NCI-H1694 treated with DMSO at 0.1 percent for 48 hours (cell line): Measurements from ENCODE around the gene GART.
"Not testable (repeated sequence)": the region's sequence is repeated elsewhere in the genome, so short reads cannot be mapped to it uniquely, and the experiment has no call there.

ENCODE experiments used
- DNase-seq: peaks from one replicate; lab custom pipeline; 2025; lab: John Stamatoyannopoulos, UW

The GART gene

DNA sequence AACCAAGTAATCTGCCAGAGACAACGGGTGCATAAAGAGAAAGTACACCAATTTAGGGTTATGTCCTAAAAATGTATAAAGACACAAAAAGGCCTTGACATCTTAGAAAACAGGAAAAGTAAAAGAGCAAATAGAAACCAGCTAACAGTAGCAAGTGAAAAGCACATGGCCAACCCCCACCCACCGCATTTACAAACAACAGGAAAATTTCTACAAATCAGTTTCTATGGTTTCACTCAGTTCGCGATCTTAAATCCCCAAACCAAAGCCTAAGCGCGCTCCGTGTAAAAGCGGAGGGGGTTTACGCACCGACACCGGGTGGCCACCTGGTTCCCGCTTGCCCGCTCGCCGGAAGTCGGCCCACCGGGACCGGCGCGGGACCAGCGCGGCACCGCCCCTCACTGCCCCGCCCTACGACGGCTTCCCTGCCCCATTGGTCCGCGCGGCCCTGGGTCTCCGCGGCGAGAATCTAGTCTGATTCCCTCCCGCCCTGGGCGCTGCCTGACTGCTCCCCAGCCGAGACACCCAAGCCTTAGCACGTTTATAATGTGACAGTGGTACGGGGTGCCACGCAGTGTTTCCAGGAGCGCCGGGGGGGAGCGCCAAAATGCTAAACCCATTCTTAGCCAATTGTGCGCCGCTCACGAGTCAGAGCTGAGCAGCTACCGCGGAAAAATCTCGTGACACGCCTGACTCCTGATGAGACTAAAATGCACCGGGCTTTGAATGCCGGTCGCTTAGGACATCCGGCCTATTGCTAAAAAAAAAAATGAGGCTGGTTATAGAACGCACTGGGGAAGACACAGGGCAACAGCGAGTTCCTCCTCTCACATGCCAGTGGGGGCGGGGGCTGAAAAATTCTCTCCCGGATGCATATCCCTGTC, at the start of gene GART:
TSS of gene GART (minus strand) at position 362 of the 884 bp plus-strand sequence. CDS start 2,802 bp downstream, outside the sequence.
- DNase-seq = peak; percentile 70

DNA sequence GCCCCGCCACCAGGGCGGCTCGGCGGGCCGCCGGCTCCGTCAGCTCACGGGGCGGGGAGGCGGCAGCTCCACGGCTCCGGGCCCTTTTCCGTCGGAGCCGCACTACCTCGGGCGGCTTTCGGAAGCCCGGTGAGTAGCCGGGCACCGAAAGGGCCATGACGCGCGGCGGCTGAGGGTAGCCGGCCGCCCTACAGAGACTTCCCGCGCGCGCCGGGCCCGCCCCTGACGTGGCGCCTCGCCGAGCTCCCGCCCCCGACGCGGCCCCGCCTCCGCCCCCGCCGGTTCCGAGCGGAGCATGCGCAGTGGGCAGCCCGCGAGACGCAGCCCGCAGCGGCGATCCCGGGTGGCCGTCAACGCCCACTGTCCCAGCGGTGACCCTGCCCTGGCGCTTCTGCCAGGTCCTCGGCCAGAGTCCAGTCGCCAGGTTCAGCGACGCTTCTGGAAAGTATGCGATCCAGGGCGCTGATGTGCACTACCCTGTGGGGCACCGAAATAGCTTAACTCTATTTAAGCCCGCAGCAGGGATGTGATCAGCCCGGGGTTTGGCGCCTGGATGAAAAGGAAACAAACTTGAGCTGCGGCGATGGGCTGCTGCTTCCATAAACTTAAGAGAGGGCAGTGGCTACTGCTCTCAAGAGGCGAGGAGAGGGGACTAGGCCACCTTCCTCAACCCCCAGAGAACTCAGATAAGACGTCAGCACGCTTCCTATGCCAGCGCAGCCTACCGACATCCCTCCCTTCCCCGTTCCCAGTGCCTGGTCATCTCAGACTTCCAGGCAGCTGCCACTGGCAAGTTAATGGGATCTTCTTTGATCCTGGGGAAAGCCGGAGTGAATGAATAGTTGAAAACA, 46.8 kb upstream of the GART start, which contains the start of gene DONSON:
TSS of gene DONSON (minus strand) at position 200 of the 851 bp plus-strand sequence. CDS start at position 157, 43 bp downstream.
- DNase-seq = peak; percentile 80

DNA sequence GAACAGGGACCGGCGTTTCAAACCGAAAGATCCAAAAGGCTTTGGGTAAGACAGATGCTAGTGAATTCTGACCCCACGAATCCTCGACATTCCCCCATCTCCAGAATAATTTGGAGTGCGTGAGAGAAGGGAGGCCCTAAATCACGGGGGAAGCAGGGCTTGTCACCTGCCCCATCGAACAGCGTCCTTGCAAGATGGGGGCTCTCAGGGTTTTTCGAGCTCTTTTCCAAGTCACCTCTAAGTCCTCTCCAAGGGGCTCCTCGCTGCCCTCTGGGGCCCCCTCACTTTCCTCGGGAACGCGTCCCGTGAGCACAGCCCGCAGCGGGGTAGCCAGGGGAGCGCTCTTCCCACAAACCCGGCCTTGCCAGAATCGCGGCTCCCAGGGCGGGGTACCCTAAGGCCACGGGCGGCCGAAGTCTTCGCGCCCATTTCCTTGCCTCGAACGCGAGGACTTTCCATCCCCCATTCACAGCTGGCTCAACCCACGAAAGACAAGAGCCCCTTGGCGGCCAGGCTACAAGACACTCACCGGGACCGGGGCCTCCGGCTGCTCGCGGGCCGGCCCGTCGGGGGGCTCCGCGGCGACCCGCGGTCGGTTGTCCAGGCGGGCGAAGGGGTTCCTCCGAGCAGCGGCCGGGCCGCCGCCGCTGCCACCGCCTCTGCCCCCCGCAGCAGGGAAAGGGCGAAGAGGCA, 46.0 kb upstream of the GART start:
- peak; percentile 28 for DNase-seq

DNA sequence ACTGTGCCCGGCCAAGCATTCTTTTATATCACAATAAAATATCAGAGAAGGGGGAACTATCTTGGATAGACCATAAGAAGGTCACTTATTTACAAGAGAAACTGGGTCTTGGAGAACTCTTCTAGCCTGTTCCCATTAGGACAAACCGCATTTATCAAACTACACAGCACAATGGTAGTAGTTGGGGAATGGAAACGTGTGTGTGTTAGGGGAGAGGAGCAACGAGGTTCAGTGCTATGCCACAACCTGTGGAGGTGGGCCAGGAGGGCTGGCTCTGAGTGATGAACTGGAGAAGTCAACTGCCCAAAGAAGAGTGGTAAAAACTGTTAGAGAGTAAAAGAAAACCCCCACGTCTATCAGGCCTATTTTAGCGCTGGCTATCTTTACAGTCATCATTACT, 45.0 kb upstream of the GART start:
- no peak for DNase-seq

DNA sequence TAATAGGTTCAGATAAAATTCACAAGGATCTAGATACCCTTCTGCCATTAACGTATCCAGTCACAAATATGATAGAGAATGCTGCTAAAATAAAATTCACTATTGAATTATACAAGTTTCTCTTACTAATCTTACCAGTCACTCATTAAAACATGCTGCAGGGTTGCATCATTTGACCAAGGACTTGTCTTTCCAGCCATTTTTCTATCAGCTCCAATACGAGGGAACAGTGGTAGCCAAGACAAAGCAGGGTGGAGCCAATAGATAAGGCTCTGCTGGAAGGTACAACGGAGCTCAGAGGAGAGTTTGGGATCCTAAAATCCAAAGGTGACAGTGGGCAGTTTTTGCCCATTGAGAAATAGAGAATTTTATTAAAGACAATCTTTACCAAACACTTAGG, 42.5 kb upstream of the GART start:
- no peak for DNase-seq

DNA sequence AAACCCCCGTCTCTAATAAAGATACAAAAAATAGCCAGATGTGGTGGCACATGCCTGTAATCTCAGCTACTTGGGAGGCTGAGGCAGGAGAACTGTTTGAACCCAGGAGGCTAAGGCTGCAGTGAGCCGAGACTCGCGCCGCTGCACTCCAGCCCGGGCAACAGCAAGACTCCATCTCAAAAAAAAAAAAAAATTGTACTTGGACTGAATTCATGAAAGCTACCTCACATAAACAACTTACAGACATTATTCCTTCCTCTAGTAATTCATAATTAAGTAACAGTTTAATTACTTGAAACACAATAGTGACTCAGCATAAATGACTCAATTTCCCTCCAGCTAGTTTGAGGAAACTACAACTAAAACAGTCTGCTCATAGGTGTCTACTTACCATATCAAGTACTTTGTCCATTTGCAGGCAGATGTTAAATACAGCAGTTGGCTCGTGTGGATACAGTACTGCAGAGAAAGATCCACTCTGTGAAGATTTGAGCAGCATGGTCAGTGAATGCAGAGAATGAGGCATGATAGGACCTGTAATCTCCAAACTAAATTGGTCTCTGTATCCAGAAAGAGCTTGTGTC, 37.1 kb upstream of the GART start:
- DNase-seq = no peak

DNA sequence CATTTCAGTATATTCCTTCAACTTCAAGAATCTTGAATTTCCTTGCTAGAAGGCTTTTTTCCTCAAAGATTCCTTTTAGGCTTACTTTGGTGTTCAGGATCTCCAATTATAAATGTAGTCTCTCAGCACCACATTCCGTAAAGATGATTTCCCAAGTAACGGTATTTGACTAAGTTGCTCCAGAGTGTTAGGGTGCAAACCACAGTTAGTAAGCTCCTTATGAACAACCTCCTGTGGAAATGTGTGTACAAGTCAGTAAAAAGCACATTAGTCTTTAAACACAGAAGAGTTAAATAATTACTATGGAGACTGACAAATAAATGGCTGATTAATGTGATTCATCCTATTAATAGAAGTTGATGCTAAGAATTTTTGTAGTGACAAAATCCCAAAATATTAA, 36.3 kb upstream of the GART start:
- no peak for DNase-seq

DNA sequence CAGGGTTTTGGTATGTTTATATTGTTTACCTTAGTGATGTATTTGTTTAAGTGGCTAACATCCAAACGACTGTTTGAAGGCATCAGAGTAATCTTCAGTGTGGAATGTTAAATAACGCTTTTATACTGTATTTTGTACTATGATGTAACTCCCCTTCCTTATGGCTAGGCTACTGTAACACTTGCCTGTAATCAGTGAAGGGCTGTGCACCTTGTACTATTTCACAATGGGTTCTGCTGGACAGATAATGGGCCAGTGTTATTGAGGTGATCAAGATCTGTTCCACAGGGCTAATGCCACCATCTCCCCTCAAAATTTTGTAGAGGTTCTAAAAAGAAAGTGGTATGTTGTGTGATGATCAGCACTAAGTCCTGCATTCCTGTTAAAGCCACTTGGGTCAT, 34.8 kb upstream of the GART start:
- not testable (repeated sequence) for DNase-seq

DNA sequence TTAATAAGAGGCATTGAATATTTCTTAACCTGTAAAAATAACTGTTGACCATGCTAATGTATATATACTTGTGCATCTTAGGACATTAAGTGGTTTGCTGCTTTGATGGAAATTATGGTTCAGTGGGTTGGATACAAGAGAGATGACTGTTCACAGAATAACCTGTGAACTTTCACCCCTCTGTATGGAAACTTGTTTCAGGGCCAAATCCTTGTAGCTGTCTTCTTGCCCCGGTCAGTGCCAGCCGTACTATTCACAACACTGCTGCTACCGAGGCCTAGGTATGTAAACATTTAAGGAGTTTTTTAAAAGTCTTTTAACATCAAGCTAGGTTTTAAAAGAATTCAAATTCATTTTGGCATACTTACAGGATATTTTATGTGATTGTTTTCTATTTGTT, 30.4 kb upstream of the GART start:
- DNase-seq = no peak

DNA sequence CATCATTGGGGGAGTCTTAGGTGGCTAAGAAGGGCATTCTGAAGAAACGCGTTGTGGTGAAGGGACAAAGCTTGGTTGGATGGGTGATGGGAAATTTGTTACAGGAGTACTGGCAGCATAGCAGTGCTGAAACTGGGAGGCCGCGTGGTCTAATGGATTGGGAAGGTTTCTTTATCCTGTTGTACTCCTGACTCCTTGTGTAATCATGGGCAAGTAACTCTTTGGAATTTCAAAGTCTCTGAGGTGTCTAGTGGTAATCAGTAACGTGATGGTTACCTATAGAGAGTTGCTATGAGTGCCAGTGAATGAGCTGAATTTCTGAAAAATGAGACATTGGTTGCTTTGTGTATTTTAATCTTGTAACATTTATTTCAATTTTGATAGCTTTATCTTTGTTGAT, 28.1 kb upstream of the GART start:
- no peak for DNase-seq

DNA sequence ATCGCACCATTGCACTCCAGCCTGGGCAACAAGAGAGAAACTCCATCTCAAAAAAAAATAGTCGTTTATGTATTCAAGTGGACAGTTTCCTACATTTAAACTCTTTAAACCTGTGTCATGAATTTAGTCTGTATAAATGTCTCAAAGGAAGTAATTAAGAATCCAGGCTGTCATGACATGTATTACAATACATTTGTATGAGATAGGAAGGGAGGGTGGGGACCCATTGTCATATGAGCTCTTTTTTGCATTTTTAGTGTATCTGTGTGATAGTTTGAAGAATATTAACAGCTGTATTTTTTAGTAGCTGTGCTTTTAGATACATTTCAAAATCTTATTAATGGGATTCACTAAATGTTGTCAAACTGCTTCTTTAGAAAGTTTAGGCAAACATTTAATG, 26.5 kb upstream of the GART start:
- no peak for DNase-seq

DNA sequence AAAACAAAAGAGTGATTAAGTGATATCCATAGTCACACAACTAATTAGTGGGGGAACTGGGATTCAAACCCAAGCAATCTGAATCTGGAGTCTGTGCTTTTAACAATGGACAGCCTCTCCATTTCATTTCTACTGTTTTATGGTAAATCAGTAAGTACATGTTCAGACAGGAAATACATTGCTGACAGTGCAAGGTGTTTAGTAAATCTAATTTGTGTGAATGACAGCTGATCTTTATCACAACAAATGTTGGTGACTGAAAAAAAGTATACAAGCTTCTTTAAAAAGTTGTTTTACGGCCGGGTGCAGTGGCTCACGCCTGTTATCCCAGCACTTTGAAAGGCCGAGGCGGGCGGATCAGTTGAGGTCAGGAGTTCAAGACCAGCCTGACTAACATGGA, 26.0 kb upstream of the GART start:
- no peak for DNase-seq

DNA sequence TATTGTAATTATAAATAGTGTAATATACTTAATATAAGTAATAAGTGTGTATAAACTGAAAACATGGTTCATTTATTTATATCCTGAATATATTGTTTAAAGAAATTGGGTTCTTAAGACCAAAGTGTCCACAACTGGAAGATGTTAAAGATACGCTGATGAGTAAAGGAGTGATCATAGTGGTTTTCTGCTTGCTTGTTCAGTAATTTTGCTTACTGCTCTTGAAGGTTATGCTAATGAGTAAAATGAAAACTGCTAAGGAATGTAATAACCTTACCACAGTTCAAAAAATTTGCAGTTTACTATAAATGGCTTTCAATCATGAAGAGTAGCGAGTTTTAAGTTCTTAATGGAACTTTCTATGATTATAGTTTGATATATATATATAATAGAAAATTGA, 24.6 kb upstream of the GART start:
- DNase-seq = no peak

DNA sequence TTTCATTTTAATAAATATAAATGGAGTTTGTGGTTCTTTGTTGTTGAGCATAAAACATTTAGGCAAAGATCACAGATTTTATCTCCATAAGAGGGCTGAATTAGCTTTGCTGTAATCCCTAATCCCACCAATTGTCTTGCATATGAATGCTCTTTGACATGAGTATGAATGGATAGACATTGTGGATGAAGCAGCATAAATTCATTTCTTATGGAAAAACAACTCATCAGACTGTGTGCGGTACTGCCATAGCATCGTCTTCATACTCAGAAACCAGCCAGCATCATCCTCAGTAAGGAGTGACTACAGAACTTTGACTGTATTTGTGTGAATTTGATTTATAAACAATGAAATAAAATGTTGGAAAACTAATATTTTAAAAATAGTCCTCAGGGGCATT, 20.5 kb upstream of the GART start:
- DNase-seq = no peak

DNA sequence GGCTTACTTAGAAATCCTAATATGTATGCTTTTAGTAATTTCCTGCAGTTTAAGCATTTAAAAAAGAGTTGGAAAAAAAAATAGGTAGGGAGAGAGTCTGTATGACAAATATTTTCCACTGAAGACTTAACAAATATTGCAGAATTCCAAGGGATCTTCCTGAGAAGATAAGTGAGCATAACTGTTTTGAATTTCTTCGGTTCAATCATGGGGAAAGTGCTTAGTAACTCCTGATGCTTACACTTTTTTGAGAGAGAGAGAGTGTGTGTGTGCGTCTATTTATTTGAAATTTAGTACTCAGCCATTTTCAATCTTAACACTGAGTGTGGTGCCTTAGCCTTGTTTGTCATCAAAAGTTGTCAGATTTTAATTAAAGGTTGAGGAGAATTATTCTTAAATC, 19.5 kb upstream of the GART start:
- DNase-seq = no peak

DNA sequence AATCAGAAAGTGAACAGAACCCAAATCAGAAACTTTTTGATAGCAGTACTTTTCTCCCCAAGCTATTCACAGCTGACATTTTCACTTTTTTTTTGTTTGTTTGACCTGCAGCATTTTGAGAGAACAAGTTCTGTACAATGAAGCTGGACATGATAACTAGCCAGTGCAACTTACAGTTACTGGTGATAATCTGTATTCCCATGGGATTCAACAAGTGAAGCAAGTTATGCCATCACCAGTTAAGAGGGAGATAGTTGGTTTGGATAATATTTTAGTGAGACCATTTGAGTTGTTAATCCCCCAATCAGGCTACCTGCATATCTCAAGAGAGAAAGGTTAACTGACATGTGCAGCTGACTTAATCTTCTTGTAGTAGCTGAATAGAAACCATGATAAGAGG, 19.0 kb upstream of the GART start:
- no peak for DNase-seq

DNA sequence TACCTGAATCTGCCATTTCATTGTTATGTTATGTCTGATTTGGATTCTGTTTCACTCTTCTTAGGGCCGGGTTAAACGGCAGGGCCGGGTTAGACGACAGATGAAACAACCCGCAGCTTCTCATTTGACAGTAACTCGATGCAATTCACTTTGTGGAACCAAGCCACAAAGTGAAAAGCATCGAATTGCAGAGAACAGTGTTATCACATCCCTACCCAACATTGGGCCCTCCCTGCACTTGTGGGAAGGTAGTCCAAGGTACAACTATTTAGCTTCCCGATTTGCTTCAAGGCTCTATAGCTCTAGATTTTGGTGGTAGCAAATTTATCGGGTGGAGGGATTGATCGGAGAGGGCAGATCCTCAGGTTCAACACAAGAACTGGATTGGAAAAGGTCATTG, 17.9 kb upstream of the GART start:
- DNase-seq = no peak

DNA sequence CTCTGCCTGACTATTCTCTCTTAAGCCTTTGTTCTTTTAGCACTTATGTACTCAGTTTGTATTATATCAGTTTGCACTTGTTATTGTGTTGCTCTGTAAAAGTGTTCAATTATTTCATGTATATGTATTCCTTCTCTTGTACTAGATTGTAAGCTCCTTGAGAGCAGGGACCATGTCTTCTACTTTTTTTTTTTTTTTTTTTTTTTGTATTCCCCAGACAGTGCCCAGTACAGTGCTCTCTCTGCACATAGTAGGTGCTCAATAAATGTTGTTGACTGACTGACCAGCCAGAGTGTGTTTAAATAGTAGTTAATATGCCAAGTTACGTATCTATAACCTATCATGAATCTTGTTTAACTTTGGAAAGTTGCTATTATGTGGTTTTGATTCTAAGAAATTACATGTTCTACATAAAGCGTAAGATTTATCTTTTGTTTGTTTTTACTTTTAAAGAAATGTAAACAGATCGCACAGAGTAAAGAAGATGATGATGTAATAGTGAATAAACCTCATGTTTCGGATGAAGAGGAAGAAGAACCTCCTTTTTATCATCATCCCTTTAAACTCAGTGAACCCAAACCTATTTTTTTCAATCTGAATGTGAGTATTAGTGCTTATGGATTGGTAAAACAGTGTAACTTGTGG, 17.0 kb upstream of the GART start:
- no peak for DNase-seq

DNA sequence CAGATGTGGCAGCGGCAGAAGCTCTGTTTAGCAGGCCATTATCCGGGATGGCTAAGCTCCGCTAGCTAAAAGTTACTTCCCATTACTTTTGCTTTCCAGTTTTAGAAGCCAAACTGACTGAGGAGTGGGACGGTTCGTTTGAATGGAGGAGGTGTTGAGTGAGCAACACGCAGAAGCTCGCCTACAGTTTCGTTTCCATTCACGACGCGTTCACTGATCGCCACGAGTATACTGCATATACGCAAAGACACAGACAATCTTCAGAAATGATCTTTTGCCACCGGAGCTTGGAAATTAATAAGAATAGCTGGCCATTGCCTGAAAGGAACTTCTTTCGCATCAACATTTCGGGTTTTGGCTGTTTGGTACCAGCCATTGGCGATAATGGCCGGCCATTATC, 15.5 kb upstream of the GART start:
- no peak for DNase-seq

DNA sequence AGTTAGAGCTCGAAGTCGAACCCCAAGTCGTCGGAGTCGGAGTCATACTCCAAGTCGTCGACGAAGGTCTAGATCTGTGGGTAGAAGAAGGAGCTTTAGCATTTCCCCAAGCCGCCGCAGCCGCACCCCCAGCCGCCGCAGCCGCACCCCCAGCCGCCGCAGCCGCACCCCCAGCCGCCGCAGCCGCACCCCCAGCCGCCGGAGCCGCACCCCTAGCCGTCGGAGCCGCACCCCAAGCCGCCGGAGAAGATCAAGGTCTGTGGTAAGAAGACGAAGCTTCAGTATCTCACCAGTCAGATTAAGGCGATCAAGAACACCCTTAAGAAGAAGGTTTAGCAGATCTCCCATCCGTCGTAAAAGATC, 13.0 kb upstream of the GART start:
- no peak for DNase-seq

DNA sequence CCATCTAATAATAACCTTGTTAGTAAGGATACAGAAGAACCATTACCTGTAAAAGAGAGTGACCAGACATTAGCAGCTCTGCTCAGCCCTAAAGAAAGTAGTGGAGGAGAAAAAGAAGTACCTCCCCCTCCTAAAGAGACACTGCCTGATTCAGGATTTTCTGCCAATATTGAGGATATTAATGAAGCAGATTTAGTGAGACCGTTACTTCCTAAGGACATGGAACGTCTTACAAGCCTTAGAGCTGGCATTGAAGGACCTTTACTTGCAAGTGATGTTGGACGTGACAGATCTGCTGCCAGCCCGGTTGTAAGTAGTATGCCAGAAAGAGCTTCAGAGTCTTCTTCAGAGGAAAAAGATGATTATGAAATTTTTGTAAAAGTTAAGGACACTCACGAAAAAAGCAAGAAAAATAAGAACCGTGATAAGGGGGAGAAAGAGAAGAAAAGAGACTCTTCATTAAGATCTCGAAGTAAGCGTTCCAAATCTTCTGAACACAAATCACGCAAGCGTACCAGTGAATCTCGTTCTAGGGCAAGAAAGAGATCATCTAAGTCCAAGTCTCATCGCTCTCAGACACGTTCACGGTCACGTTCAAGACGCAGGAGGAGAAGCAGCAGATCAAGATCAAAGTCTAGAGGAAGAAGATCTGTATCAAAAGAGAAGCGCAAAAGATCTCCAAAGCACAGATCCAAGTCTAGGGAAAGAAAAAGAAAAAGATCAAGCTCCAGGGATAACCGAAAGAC, 12.5 kb upstream of the GART start:
- DNase-seq = no peak
